ENCODE data around the gene DVL2.

Gene DVL2

GRCh38 chr17:7234083-7234951 lies at the start of gene DVL2:
Gene DVL2 (minus strand): TSS chr17:7234517. CDS start chr17:7234262, 255 bp downstream.
- DNase-seq (ENCODE audit: low read depth, low spot score) = peak; percentile 80
- Histone ChIP-seq H3K4me1 (ENCODE audit: insufficient read depth, insufficient read length) (peaks cover 10% of the 10 kb centered on the region), H3K4me3 (ENCODE audit: insufficient read length, low read depth) (peak within 1 kb of the TSS; percentile 71), H3K9ac (ENCODE audit: insufficient read length, low read depth) (peak within 1 kb of the TSS; percentile 79), H3K9me3 (ENCODE audit: insufficient read depth, low read length) (no peaks in the 10 kb centered on the region), H3K27me3 (ENCODE audit: insufficient read depth, insufficient read length) (no peaks in the 10 kb centered on the region), H3K36me3 (ENCODE audit: insufficient read depth, insufficient read length, low read length) (peaks cover 49% of the 10 kb centered on the region)
- no peak for TF ChIP-seq SUZ12 (IDR thresholded peaks at IDR 0.05; ENCODE audit: extremely low read depth, insufficient read depth, insufficient read length)
- no peak for TF ChIP-seq YY1 (IDR thresholded peaks at IDR 0.05; ENCODE audit: insufficient read depth, insufficient read length)
- no peak for TF ChIP-seq ZNF274 (IDR thresholded peaks at IDR 0.05; ENCODE audit: low read depth, low read length)

DNA sequence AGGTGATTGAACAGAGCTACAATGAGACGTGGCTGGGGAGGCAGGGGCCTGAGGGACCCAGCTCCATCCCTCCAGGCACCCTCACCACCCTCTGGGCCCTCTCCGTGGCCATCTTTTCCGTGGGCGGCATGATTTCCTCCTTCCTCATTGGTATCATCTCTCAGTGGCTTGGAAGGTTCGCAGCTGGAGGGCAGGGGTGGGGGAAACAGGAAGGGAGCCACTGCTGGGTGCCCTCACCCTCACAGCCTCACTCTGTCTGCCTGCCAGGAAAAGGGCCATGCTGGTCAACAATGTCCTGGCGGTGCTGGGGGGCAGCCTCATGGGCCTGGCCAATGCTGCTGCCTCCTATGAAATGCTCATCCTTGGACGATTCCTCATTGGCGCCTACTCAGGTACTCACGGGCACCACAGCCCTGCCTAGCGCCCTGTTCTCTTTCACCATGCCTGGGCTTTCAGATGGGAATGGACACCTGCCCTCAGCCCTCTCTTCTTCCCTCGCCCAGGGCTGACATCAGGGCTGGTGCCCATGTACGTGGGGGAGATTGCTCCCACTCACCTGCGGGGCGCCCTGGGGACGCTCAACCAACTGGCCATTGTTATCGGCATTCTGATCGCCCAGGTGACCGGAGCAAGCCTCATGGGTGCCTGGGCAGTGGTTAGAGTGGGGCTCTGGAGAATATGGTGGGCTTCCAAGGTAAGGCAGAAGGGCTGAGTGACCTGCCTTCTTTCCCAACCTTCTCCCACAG lies 49.3 kb upstream of the DVL2 start:
- Histone ChIP-seq H3K4me3 (ENCODE audit: insufficient read length, low read depth) (no peak overlapping the region), H3K9me3 (ENCODE audit: insufficient read depth, low read length) (no peaks in the 10 kb centered on the region), H3K4me1 (ENCODE audit: insufficient read depth, insufficient read length) (no peaks in the 10 kb centered on the region), H3K27me3 (ENCODE audit: insufficient read depth, insufficient read length) (peaks cover 14% of the 10 kb centered on the region), H3K36me3 (ENCODE audit: insufficient read depth, insufficient read length, low read length) (no peaks in the 10 kb centered on the region), H3K9ac (ENCODE audit: insufficient read length, low read depth) (no peak overlapping the region)
- no peak for TF ChIP-seq YY1 (IDR thresholded peaks at IDR 0.05; ENCODE audit: insufficient read depth, insufficient read length)
- TF ChIP-seq ZNF274 (IDR thresholded peaks at IDR 0.05; ENCODE audit: low read depth, low read length) = no peak
- no peak for TF ChIP-seq SUZ12 (IDR thresholded peaks at IDR 0.05; ENCODE audit: extremely low read depth, insufficient read depth, insufficient read length)
- DNase-seq (ENCODE audit: low read depth, low spot score) = no peak

DNA sequence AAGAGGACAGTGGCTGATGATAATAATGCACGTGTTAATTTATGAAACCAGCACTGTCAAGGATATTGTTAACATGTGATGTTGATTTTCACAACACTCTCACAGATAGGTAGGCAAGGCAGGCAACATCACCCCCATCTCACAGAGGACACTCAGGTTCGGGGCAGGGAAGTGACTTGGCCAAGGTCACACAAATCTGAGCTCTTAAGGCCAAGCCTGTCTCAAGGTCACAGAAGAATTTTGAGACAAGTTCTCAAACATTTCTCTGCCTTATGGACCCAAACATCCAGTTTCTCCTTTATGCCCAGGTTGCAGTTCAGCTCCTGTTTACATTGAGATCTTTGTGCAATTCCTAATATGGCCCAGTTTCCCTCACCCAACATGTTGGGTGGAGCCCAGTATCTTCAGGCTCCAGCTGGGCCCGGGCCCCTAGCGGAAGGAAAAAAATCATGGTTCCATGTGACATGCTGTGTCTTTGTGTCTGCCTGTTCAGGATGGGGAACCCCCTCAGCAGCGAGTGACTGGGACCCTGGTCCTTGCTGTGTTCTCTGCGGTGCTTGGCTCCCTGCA lies 48.5 kb upstream of the DVL2 start:
- H3K4me3 ChIP-seq (ENCODE audit: insufficient read length, low read depth) = peak overlapping the region; percentile 76

GRCh38 chr17:7281953-7282751 lies 47.8 kb upstream of the DVL2 start:
- TF ChIP-seq YY1 (IDR thresholded peaks at IDR 0.05; ENCODE audit: insufficient read depth, insufficient read length) (no peak), SUZ12 (IDR thresholded peaks at IDR 0.05; ENCODE audit: extremely low read depth, insufficient read depth, insufficient read length) (no peak), ZNF274 (IDR thresholded peaks at IDR 0.05; ENCODE audit: low read depth, low read length) (no peak)
- H3K4me1 ChIP-seq (ENCODE audit: insufficient read depth, insufficient read length) = no peaks in the 10 kb centered on the region
- H3K36me3 ChIP-seq (ENCODE audit: insufficient read depth, insufficient read length, low read length) = no peaks in the 10 kb centered on the region
- peaks cover 14% of the 10 kb centered on the region for H3K27me3 ChIP-seq (ENCODE audit: insufficient read depth, insufficient read length)
- DNase-seq (ENCODE audit: low read depth, low spot score) = no peak
- peak overlapping the region; percentile 76 for H3K4me3 ChIP-seq (ENCODE audit: insufficient read length, low read depth)
- H3K9ac ChIP-seq (ENCODE audit: insufficient read length, low read depth) = peak overlapping the region; percentile 79
- no peaks in the 10 kb centered on the region for H3K9me3 ChIP-seq (ENCODE audit: insufficient read depth, low read length)

More for the DNA sequence above, 48.5 kb upstream of the DVL2 start:
- H3K27me3 ChIP-seq (ENCODE audit: insufficient read depth, insufficient read length) = peaks cover 14% of the 10 kb centered on the region
- H3K9me3 ChIP-seq (ENCODE audit: insufficient read depth, low read length) = no peaks in the 10 kb centered on the region
- DNase-seq (ENCODE audit: low read depth, low spot score) = no peak
- H3K36me3 ChIP-seq (ENCODE audit: insufficient read depth, insufficient read length, low read length) = no peaks in the 10 kb centered on the region
- TF ChIP-seq ZNF274 (IDR thresholded peaks at IDR 0.05; ENCODE audit: low read depth, low read length) (no peak), SUZ12 (IDR thresholded peaks at IDR 0.05; ENCODE audit: extremely low read depth, insufficient read depth, insufficient read length) (no peak), YY1 (IDR thresholded peaks at IDR 0.05; ENCODE audit: insufficient read depth, insufficient read length) (no peak)
- no peaks in the 10 kb centered on the region for H3K4me1 ChIP-seq (ENCODE audit: insufficient read depth, insufficient read length)
- H3K9ac ChIP-seq (ENCODE audit: insufficient read length, low read depth) = peak overlapping the region; percentile 52

DNA sequence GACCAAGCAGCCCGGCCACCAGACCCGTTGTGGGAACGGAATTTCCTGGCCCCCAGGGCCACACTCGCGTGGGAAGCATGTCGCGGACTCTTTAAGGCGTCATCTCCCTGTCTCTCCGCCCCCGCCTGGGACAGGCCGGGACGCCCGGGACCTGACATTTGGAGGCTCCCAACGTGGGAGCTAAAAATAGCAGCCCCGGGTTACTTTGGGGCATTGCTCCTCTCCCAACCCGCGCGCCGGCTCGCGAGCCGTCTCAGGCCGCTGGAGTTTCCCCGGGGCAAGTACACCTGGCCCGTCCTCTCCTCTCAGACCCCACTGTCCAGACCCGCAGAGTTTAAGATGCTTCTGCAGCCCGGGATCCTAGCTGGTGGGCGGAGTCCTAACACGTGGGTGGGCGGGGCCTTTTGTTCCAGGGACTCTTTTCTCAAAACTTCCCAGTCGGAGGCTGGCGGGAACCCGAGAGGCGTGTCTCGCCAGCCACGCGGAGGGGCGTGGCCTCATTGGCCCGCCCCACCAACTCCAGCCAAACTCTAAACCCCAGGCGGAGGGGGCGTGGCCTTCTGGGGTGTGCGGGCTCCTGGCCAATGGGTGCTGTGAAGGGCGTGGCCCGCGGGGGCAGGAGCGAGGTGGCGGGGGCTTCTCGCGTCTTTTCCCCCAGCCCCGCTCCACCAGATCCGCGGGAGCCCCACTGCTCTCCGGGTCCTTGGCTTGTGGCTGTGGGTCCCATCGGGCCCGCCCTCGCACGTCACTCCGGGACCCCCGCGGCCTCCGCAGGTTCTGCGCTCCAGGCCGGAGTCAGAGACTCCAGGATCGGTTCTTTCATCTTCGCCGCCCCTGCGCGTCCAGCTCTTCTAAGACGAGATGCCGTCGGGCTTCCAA lies 47.0 kb upstream of the DVL2 start, which contains the start of gene SLC2A4:
TSS of gene SLC2A4 (plus strand) at position 645 of the 879 bp plus-strand sequence. CDS start at position 862, 217 bp downstream.
- peak; percentile 88 for DNase-seq (ENCODE audit: low read depth, low spot score)
- H3K27me3 ChIP-seq (ENCODE audit: insufficient read depth, insufficient read length) = peaks cover 14% of the 10 kb centered on the region
- H3K36me3 ChIP-seq (ENCODE audit: insufficient read depth, insufficient read length, low read length) = no peaks in the 10 kb centered on the region
- H3K9me3 ChIP-seq (ENCODE audit: insufficient read depth, low read length) = no peaks in the 10 kb centered on the region
- peak within 1 kb of the TSS; percentile 76 for H3K4me3 ChIP-seq (ENCODE audit: insufficient read length, low read depth)
- H3K9ac ChIP-seq (ENCODE audit: insufficient read length, low read depth) = peak within 1 kb of the TSS; percentile 79
- no peaks in the 10 kb centered on the region for H3K4me1 ChIP-seq (ENCODE audit: insufficient read depth, insufficient read length)
- TF ChIP-seq SUZ12 (IDR thresholded peaks at IDR 0.05; ENCODE audit: extremely low read depth, insufficient read depth, insufficient read length) (no peak), ZNF274 (IDR thresholded peaks at IDR 0.05; ENCODE audit: low read depth, low read length) (no peak), YY1 (IDR thresholded peaks at IDR 0.05; ENCODE audit: insufficient read depth, insufficient read length) (no peak)
